Endothelial cell of umbilical vein (primary cell): ENCODE measurements around the gene ANKS1B. TPM values are rescaled to one million over a fixed set of nuclear protein-coding genes. Genes with fewer than 3 reads are reported as not detected.

Source experiments
- BruUV-seq: library from RNA; stranded (reverse); fragments of 400-500 nt; replicated peaks from 2 replicates; lab custom pipeline; 2021; lab: Mats Ljungman, UMichigan
- CTCF ChIA-PET: fragments of 300-600, 350-600 bp; sonication (Branson Sonifier 250); formaldehyde crosslinking; loops from one replicate; lab custom pipeline; 2021; ENCODE audit warnings: antibody characterized with exemption, inconsistent platforms; lab: Charles Lee
- POLR2A ChIA-PET: fragments of 300-600, 350-600 bp; sonication (Branson Sonifier 250); formaldehyde crosslinking; loops from one replicate; lab custom pipeline; 2021; ENCODE audit warnings: antibody characterized with exemption, inconsistent platforms; lab: Charles Lee
- DNase-seq: peaks from one replicate; pipeline ENCODE4 v3.0.0-alpha.2; 2011; ENCODE audit warnings: low read depth, low spot score
- FAIRE-seq: peaks from 2 replicates; lab custom pipeline; 2011; peaks lifted over from hg19 to GRCh38; lab: Jason Lieb, UNC
- H2AFZ ChIP-seq: 2 replicates; pipeline ENCODE4 v1.6.0; 2012; ENCODE audit warnings: low read depth, low read length, control low read depth, inconsistent platforms
- H3K27ac ChIP-seq: 2 replicates; pipeline ENCODE4 v1.5.1; 2011; ENCODE audit warnings: low read depth, mild to moderate bottlenecking, control low read depth, low read length, moderate library complexity; ENCODE audit not compliant: insufficient read depth
- H3K27me3 ChIP-seq, 2 experiments: 2 replicates each; pipeline versions ENCODE4 v1.6.0 to v1.6.1; 2011; ENCODE audit warnings: low read length in 2 of 2, mixed read lengths in 1 of 2; ENCODE audit not compliant: control insufficient read depth in 2 of 2, insufficient read depth in 2 of 2
- H3K36me3 ChIP-seq, 2 experiments: 2 replicates in 1 of 2; 3 replicates in 1 of 2; pipeline ENCODE4 v1.5.1; 2011; ENCODE audit warnings: low read length in 2 of 2, mild to moderate bottlenecking in 1 of 2, moderate library complexity in 1 of 2; ENCODE audit not compliant: control insufficient read depth in 2 of 2, insufficient read depth in 2 of 2; ENCODE audit errors: extremely low read depth in 1 of 2
- H3K4me1 ChIP-seq: 3 replicates; pipeline ENCODE4 v1.5.1; 2011; ENCODE audit warnings: mild to moderate bottlenecking, low read length; ENCODE audit not compliant: control insufficient read depth, insufficient read depth; ENCODE audit errors: extremely low read depth
- H3K4me2 ChIP-seq: 2 replicates; pipeline ENCODE4 v1.6.1; 2011; ENCODE audit warnings: low read length, control low read depth, mixed read lengths; ENCODE audit not compliant: insufficient read depth
- H3K4me3 ChIP-seq, 3 experiments: fragments of 200-600 bp in 1 of 3; sonication (generic), shearing (Covaris generic) in 1 of 3; replicated peaks in 1 of 3; 2 replicates each; pipeline ENCODE4 v1.5.1; 2011 to 2016; ENCODE audit warnings: control low read depth in 3 of 3, low read length in 3 of 3, mild to moderate bottlenecking in 2 of 3, inconsistent platforms in 1 of 3, low read depth in 1 of 3, moderate library complexity in 1 of 3; ENCODE audit not compliant: insufficient read depth in 1 of 3
- H3K79me2 ChIP-seq: 2 replicates; pipeline ENCODE4 v1.6.0; 2012; ENCODE audit warnings: low read length, inconsistent platforms; ENCODE audit not compliant: control insufficient read depth, insufficient read depth
- H3K9ac ChIP-seq: replicated peaks from 2 replicates; pipeline ENCODE3; 2011; ENCODE audit warnings: low read length, control low read depth; ENCODE audit not compliant: insufficient read depth; ENCODE audit errors: extremely low read depth
- H3K9me1 ChIP-seq: replicated peaks from 3 replicates; pipeline ENCODE4 v1.6.0; 2011; ENCODE audit warnings: mild to moderate bottlenecking, low read length; ENCODE audit not compliant: control insufficient read depth, insufficient read depth; ENCODE audit errors: extremely low read depth
- H3K9me3 ChIP-seq: replicated peaks from 2 replicates; pipeline ENCODE4 v1.5.1; 2012; ENCODE audit warnings: low read length, inconsistent platforms; ENCODE audit not compliant: control insufficient read depth, insufficient read depth
- H4K20me1 ChIP-seq: replicated peaks from 2 replicates; pipeline ENCODE3; 2011; ENCODE audit warnings: mild to moderate bottlenecking, low read length; ENCODE audit not compliant: control insufficient read depth, insufficient read depth; ENCODE audit errors: extremely low read depth
- EZH2 ChIP-seq: IDR thresholded peaks from 2 replicates; pipeline ENCODE4 v1.6.1; 2012; ENCODE audit warnings: borderline replicate concordance, low read depth, mild to moderate bottlenecking, moderate library complexity, low read length, inconsistent platforms; ENCODE audit not compliant: severe bottlenecking
- FOS ChIP-seq: IDR thresholded peaks from 2 replicates; pipeline ENCODE4 v1.6.1; 2011; ENCODE audit warnings: mild to moderate bottlenecking, low read length, moderate library complexity, borderline replicate concordance; ENCODE audit not compliant: insufficient read depth
- GATA2 ChIP-seq: IDR thresholded peaks from 2 replicates; pipeline ENCODE4 v1.7.0; 2011; ENCODE audit warnings: low read depth, mild to moderate bottlenecking, moderate library complexity, mixed read lengths, low read length; ENCODE audit not compliant: insufficient read length, insufficient read depth
- JUN ChIP-seq: IDR thresholded peaks from 2 replicates; pipeline ENCODE4 v1.6.1; 2011; ENCODE audit warnings: borderline replicate concordance, low read depth; ENCODE audit not compliant: insufficient read length, insufficient read depth
- MYC ChIP-seq: IDR thresholded peaks from one replicate; pipeline ENCODE4 v1.6.1; 2011; ENCODE audit warnings: mild to moderate bottlenecking, low read depth, low read length
- POLR2A ChIP-seq: IDR thresholded peaks from 2 replicates; pipeline ENCODE4 v1.6.1; 2012; ENCODE audit warnings: low read depth, mild to moderate bottlenecking, control low read depth, low read length
- POLR2AphosphoS5 ChIP-seq: IDR thresholded peaks from 2 replicates; pipeline ENCODE4 v1.6.1; 2012; ENCODE audit warnings: low read depth, mild to moderate bottlenecking, control low read depth, low read length, moderate library complexity; ENCODE audit not compliant: insufficient read depth
- dilution Hi-C: fragments of 300-500 bp; cut with MboI; formaldehyde crosslinking; loops from one replicate; pipeline ENCODE4 v1.15.0; 2019; ENCODE audit warnings: low sequenced_read_pairs; ENCODE audit not compliant: extremely low pct_ligation_motif_present
- intact Hi-C: fragments of 100-400 bp; cut with micrococcal nuclease; formaldehyde crosslinking; loops from one replicate; pipeline ENCODE4 v1.10.0; 2022
- polyA plus RNA-seq, 4 experiments: library from polyadenylated mRNA; depleted of rRNA in 3 of 4; stranded (reverse) in 3 of 4; unstranded in 1 of 4; fragments of >200 nt; gene quantifications; 2 replicates each; pipeline versions ENCODE4 v1.2.1 to v1.2.3, GENCODE V29; 2011 to 2012; ENCODE audit warnings: missing spikeins in 1 of 4
- total RNA-seq: library from RNA; stranded (reverse); gene quantifications from 2 replicates; pipeline ENCODE4 v1.2.3, GENCODE V29; 2021
- TF ChIP-seq, protein P1 (sequence below), 2 donors: IDR thresholded peaks; 1 replicate in 1 of 2; 2 replicates in 1 of 2; pipeline ENCODE4 v1.5.1; 2011; ENCODE audit warnings: low read length in 2 of 2, mild to moderate bottlenecking in 2 of 2, moderate library complexity in 2 of 2, control low read depth in 1 of 2, inconsistent platforms in 1 of 2, low read depth in 1 of 2; ENCODE audit not compliant: insufficient read depth in 1 of 2; ENCODE audit errors: extremely low read depth in 1 of 2
- TF ChIP-seq, protein P2 (sequence below): IDR thresholded peaks from 2 replicates; pipeline ENCODE4 v1.6.1; 2011; ENCODE audit not compliant: insufficient read depth, insufficient read length

ANKS1B gene
- total and polyA plus RNA-seq, 2 donors (not counting 3 experiments of a cell fraction or from before 2014, with no cell fraction given): 0.15 to 0.38 TPM

DNA sequence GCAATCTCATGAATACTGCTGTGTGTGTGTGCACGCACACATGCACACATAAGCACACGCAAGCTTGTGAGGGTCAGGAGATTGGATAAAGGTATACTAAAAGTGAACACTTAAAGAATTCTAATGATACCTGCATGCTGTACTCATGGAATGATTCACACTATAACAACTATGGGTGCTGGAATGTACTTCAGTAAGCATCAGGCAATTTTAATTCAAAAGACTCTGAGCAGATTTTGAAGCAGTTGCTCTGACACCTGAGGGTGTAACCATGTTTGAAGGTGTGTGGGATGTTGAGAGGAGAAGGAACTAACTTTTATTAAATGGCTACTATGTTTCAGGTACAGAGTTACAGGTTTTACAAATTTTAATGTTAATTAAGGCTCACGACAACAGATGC is 275.6 kb downstream of the ANKS1B start:
- Histone ChIP-seq H3K4me3 (no peak overlapping the region), H3K36me3 (no peaks in the 10 kb centered on the region), H3K79me2 (no peaks in the 10 kb centered on the region), H4K20me1 (no peaks in the 10 kb centered on the region), H3K4me2 (no peak overlapping the region), H3K9me3 (no peaks in the 10 kb centered on the region), H3K9me1 (no peaks in the 10 kb centered on the region), H3K4me1 (no peaks in the 10 kb centered on the region), H3K27ac (no peak overlapping the region), H3K27me3 (no peaks in the 10 kb centered on the region), H3K9ac (no peak overlapping the region), H2AFZ (no peak overlapping the region)
- FAIRE-seq: no peak
- POLR2A ChIA-PET: no interaction called here
- CTCF ChIA-PET: no interaction called here
- DNase-seq: no peak
- no TSS peak for BruUV-seq
- dilution Hi-C loops (no loop called here), intact Hi-C loops (no loop called here)
- TF ChIP-seq JUN (no peak), POLR2A (no peak), FOS (no peak), MYC (no peak), EZH2 (no peak), GATA2 (no peak), POLR2AphosphoS5 (no peak)
- TF ChIP-seq, protein P1, sequence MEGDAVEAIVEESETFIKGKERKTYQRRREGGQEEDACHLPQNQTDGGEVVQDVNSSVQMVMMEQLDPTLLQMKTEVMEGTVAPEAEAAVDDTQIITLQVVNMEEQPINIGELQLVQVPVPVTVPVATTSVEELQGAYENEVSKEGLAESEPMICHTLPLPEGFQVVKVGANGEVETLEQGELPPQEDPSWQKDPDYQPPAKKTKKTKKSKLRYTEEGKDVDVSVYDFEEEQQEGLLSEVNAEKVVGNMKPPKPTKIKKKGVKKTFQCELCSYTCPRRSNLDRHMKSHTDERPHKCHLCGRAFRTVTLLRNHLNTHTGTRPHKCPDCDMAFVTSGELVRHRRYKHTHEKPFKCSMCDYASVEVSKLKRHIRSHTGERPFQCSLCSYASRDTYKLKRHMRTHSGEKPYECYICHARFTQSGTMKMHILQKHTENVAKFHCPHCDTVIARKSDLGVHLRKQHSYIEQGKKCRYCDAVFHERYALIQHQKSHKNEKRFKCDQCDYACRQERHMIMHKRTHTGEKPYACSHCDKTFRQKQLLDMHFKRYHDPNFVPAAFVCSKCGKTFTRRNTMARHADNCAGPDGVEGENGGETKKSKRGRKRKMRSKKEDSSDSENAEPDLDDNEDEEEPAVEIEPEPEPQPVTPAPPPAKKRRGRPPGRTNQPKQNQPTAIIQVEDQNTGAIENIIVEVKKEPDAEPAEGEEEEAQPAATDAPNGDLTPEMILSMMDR (IDR thresholded peaks at IDR 0.05; ENCODE audit: extremely low read depth in 1 of 2, insufficient read depth in 1 of 2, low read depth in 1 of 2, low read length in 2 of 2): no peak
- TF ChIP-seq, protein P2, sequence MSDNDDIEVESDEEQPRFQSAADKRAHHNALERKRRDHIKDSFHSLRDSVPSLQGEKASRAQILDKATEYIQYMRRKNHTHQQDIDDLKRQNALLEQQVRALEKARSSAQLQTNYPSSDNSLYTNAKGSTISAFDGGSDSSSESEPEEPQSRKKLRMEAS: no peak
